ENCODE data around the gene DUOX1. TPM values are rescaled to one million over a fixed set of nuclear protein-coding genes. Genes with fewer than 3 reads are reported as not detected.
A peak's percentile ranks its signal among the peaks of the same experiment; 100 is the strongest.

Gene DUOX1
- total and polyA plus RNA-seq, 2 of the 13 experiments (the other 11 are each of a cell fraction or from before 2014, with no cell fraction given) = 0.03 TPM; not detected in 1

GRCh38 chr15:45118131-45118588 lies 11.6 kb upstream of the DUOX1 start (continued):
- no peak for TF ChIP-seq IRF9 (CRISPR knock-in tag; IDR thresholded peaks at IDR 0.05; ENCODE audit: borderline replicate concordance)
- no peak for TF ChIP-seq SIN3A (IDR thresholded peaks at IDR 0.05; ENCODE audit: borderline replicate concordance, low read depth, low read length)
- no peak for TF ChIP-seq RNF219 (CRISPR knock-in tag; IDR thresholded peaks at IDR 0.05)
- TF ChIP-seq ZNF160 (CRISPR knock-in tag; IDR thresholded peaks at IDR 0.05) = no peak
- no peak for TF ChIP-seq ZBTB25 (CRISPR knock-in tag; IDR thresholded peaks at IDR 0.05)
- TF ChIP-seq GLI4 (CRISPR knock-in tag; IDR thresholded peaks at IDR 0.05; ENCODE audit: borderline replicate concordance) = no peak
- TF ChIP-seq PLSCR1 (CRISPR knock-in tag; IDR thresholded peaks at IDR 0.05; ENCODE audit: borderline replicate concordance) = no peak
- no peak for TF ChIP-seq ZBTB2 (CRISPR knock-in tag; IDR thresholded peaks at IDR 0.05; ENCODE audit: low read depth)
- TF ChIP-seq ZNF891 (CRISPR knock-in tag; IDR thresholded peaks at IDR 0.05) = 0 out of 2 replicates have a peak, but pooled peaks have one; percentile 40
- TF ChIP-seq RAD21 (CRISPR knock-in tag; IDR thresholded peaks at IDR 0.05) = peak; percentile 85
- TF ChIP-seq SP140L (CRISPR knock-in tag; IDR thresholded peaks at IDR 0.05; ENCODE audit: borderline replicate concordance) = no peak
- TF ChIP-seq ZBTB20 (CRISPR knock-in tag; IDR thresholded peaks at IDR 0.05; ENCODE audit: borderline replicate concordance, low read depth) = no peak
- no peak for TF ChIP-seq ZIK1 (CRISPR knock-in tag; IDR thresholded peaks at IDR 0.05; ENCODE audit: borderline replicate concordance, low read depth)
- no peak for TF ChIP-seq GPN1 (CRISPR knock-in tag; IDR thresholded peaks at IDR 0.05; ENCODE audit: borderline replicate concordance)
- no peak for TF ChIP-seq TERF1 (CRISPR knock-in tag; IDR thresholded peaks at IDR 0.05)
- no peak for TF ChIP-seq ZNF207 (IDR thresholded peaks at IDR 0.05; ENCODE audit: borderline replicate concordance)
- TF ChIP-seq ZNF720 (CRISPR knock-in tag; IDR thresholded peaks at IDR 0.05) = no peak
- TF ChIP-seq ZNF224 (CRISPR knock-in tag; IDR thresholded peaks at IDR 0.05) = peak; percentile 38; the same call in 1 of the 2 replicates
- peak; percentile 58 for TF ChIP-seq TEAD3 (CRISPR knock-in tag; optimal IDR thresholded peaks at IDR 0.05; ENCODE audit: borderline replicate concordance)
- TF ChIP-seq ELF3 (CRISPR knock-in tag; IDR thresholded peaks at IDR 0.05) = peak; percentile 51
- TF ChIP-seq ZNF772 (CRISPR knock-in tag; IDR thresholded peaks at IDR 0.05) = no peak
